Dedifferentiated amniotic fluid mesenchymal stem cell (primary cell): Measurements from ENCODE around the gene FRMD5.

Experiments used
- DNase-seq: peaks from one replicate; pipeline ENCODE4 v3.0.0-alpha.2; 2016; ENCODE audit errors: extremely low spot score

Gene FRMD5

GRCh38 chr15:44094781-44095180, 100.3 kb downstream of the FRMD5 start:
- DNase-seq = no peak

- DNase-seq = no peak
Measured at GRCh38 chr15:44093836-44094235, 101.2 kb downstream of the FRMD5 start.

- DNase-seq = no peak
Measured at GRCh38 chr15:44092221-44092620, 102.8 kb downstream of the FRMD5 start.

- DNase-seq = peak; percentile 83
Measured at GRCh38 chr15:44087578-44088465, 107.2 kb downstream of the FRMD5 start.

- DNase-seq = no peak
Measured at GRCh38 chr15:44084770-44085169, 110.3 kb downstream of the FRMD5 start.

GRCh38 chr15:44084171-44084570, 110.9 kb downstream of the FRMD5 start:
- DNase-seq = no peak

GRCh38 chr15:44082558-44083157, 112.4 kb downstream of the FRMD5 start:
- DNase-seq = no peak

GRCh38 chr15:44081026-44082013, 113.8 kb downstream of the FRMD5 start:
- peak; percentile 72 for DNase-seq

- no peak for DNase-seq
Measured at GRCh38 chr15:44075535-44075934, 119.5 kb downstream of the FRMD5 start.

- DNase-seq = no peak
Measured at GRCh38 chr15:44069489-44069888, 125.6 kb downstream of the FRMD5 start.

GRCh38 chr15:44068347-44068746, 126.7 kb downstream of the FRMD5 start:
- DNase-seq = no peak

GRCh38 chr15:44066211-44066827, 128.8 kb downstream of the FRMD5 start:
- peak; percentile 46 for DNase-seq

- DNase-seq = no peak
Measured at GRCh38 chr15:44064706-44065105, 130.4 kb downstream of the FRMD5 start.

- DNase-seq = no peak
Measured at GRCh38 chr15:44058126-44058525, 136.9 kb downstream of the FRMD5 start.

- no peak for DNase-seq
Measured at GRCh38 chr15:44045661-44046060, 149.4 kb downstream of the FRMD5 start.

GRCh38 chr15:44045217-44045616, 149.9 kb downstream of the FRMD5 start:
- DNase-seq = no peak

- no peak for DNase-seq
Measured at GRCh38 chr15:44038755-44039191, 156.3 kb downstream of the FRMD5 start.

- DNase-seq = no peak
Measured at GRCh38 chr15:44035781-44036699, 159.0 kb downstream of the FRMD5 start.

- DNase-seq = peak; percentile 51
Measured at GRCh38 chr15:44034933-44035624, 160.0 kb downstream of the FRMD5 start.

GRCh38 chr15:44034334-44034733, 160.7 kb downstream of the FRMD5 start:
- no peak for DNase-seq
